ENCODE data around the gene SELENOF. TPM values are rescaled to one million over a fixed set of nuclear protein-coding genes. Genes with fewer than 3 reads are reported as not detected.

Gene SELENOF
- total and polyA plus RNA-seq, 2 of the 4 experiments (the other 2 are of a cell fraction): 60.0 to 153 TPM

GRCh38 chr1:86913399-86913895 lies 479 bp downstream of the SELENOF start:
- Histone ChIP-seq H2AFZ (replicated peaks; ENCODE audit: low read length, poor library complexity) (peak overlapping the region; percentile 94), H3K36me3 (ENCODE audit: control insufficient read depth, insufficient read depth, low read length) (no peaks in the 10 kb centered on the region; the same call in 1 of the 2 replicates), H3K4me1 (ENCODE audit: control insufficient read depth, insufficient read depth, low read length) (peaks cover 4% of the 10 kb centered on the region; the same call in 1 of the 2 replicates), H3K18ac (ENCODE audit: low read depth, low read length) (peak overlapping the region; percentile 62), H3K79me1 (ENCODE audit: low read depth in 1 of 2, low read length in 2 of 2) (peaks cover 5 to 49% of the 10 kb centered on the region in 2 experiments; a peak in 3 of 4 replicates), H3K56ac (ENCODE audit: extremely low read depth, insufficient read depth, low read length) (peak overlapping the region; percentile 94), H4K5ac (ENCODE audit: low read depth, low read length) (peak overlapping the region; percentile 90), H2BK15ac (ENCODE audit: low read depth, low read length) (peak overlapping the region; percentile 97; the same call in 1 of the 3 replicates), H3K9me3 (ENCODE audit: control insufficient read depth, insufficient read depth, low read length) (no peaks in the 10 kb centered on the region), H4K91ac (ENCODE audit: insufficient read depth, low read depth, low read length) (peak overlapping the region; percentile 96), H3K4ac (ENCODE audit: low read depth, low read length) (peak overlapping the region; percentile 97), H2BK120ac (ENCODE audit: low read depth, low read length) (peak overlapping the region; percentile 27), H2AK9ac (replicated peaks; ENCODE audit: low read depth, low read length, poor library complexity) (peak overlapping the region; percentile 71), H2BK20ac (ENCODE audit: low read depth, low read length) (no peak overlapping the region), H3K27ac (ENCODE audit: insufficient read depth, low read length) (peak overlapping the region; percentile 79), H3K23ac (ENCODE audit: low read depth, low read length) (peak overlapping the region; percentile 98), H3K4me2 (ENCODE audit: low read depth, low read length) (peak overlapping the region; percentile 92), H4K20me1 (ENCODE audit: insufficient read depth, low read length) (peaks cover 48% of the 10 kb centered on the region), H3K9me1 (ENCODE audit: insufficient read depth, low read length) (no peaks in the 10 kb centered on the region), H2BK5ac (ENCODE audit: low read depth, low read length, poor library complexity, severe bottlenecking) (peak overlapping the region; percentile 94), H3K27me3 (ENCODE audit: control insufficient read depth, insufficient read depth, low read length) (no peaks in the 10 kb centered on the region), H3K14ac (replicated peaks; ENCODE audit: low read depth, low read length) (peak overlapping the region; percentile 99), H2AK5ac (ENCODE audit: low read depth, low read length) (peak overlapping the region; percentile 87; the same call in 1 of the 2 replicates), H3K4me3 (ENCODE audit: insufficient read depth, low read depth, low read length) (peak overlapping the region; percentile 71), H3K9ac (ENCODE audit: low read depth, low read length) (peak overlapping the region; percentile 84), H4K8ac (ENCODE audit: low read depth in 2 of 2, low read length in 2 of 2) (peak overlapping the region; percentile 88 to 99)
- ChIA-PET CTCF (interaction anchor here (0.8 kb wide), 1 partner anchor 43 kb away, joined by 3 read pairs; no protein-coding TSS in a partner anchor), POLR2A (ENCODE audit: unreplicated experiment) (no interaction called here)
- dilution Hi-C loops (cut with HindIII; ENCODE audit: low sequenced_read_pairs, unreplicated experiment) (no loop called here), intact Hi-C loops (cut with micrococcal nuclease) (loop anchor here (5.0 kb wide), 2 partner anchors 39 to 164 kb away; no protein-coding TSS in a partner anchor), in situ Hi-C loops (cut with MboI; ENCODE audit: low sequenced_read_pairs) (no loop called here)
- no CpG with 5 or more reads among the region's 17 CpGs for WGBS, 2 experiments (ENCODE audit: extremely low coverage in 2 of 2, insufficient read length in 1 of 2)
- no peak for ATAC-seq (ENCODE audit: low read depth)
- TF ChIP-seq MAFK (IDR thresholded peaks at IDR 0.05; ENCODE audit: low read depth, low read length) (no peak), MXI1 (IDR thresholded peaks at IDR 0.05; ENCODE audit: borderline replicate concordance, low read depth, low read length) (peak; percentile 57; the same call in 1 of the 2 replicates)
- peak; percentile 48 for DNase-seq
- TSS peak; percentile 50 for BruUV-seq (replicated peaks)

All from IMR-90 (cell line).